Upper lobe of left lung (tissue), 6 donors: ENCODE results near the gene LPGAT1. TPM values are rescaled to one million over a fixed set of nuclear protein-coding genes. Genes with fewer than 3 reads are reported as not detected.

Source experiments
- ATAC-seq, 2 donors: fragments of 200-7000 bp; cut with Tn5 transposase; one replicate each; pipeline ENCODE4 v1.9.1; 2022; ENCODE audit warnings: mild to moderate bottlenecking in 2 of 2, moderate library complexity in 2 of 2; ENCODE audit not compliant: low FRiP score in 2 of 2
- DNase-seq, 2 donors: peaks; one replicate each; pipeline ENCODE4 v3.0.0-alpha.2; 2019 to 2020
- H3K27ac ChIP-seq, 4 donors: fragments of 200-600 bp; sonication (generic); one replicate each; pipeline ENCODE4 v1.5.1; 2016 to 2019
- H3K27me3 ChIP-seq, 4 donors: fragments of 200-600 bp; sonication (generic); one replicate each; pipeline ENCODE4 v1.5.1; 2017 to 2019
- H3K36me3 ChIP-seq, 4 donors: fragments of 200-600 bp; sonication (generic); one replicate each; pipeline ENCODE4 v1.5.1; 2016 to 2019
- H3K4me1 ChIP-seq, 4 donors: fragments of 200-600 bp; sonication (generic); one replicate each; pipeline ENCODE4 v1.5.1; 2018 to 2019
- H3K4me3 ChIP-seq, 4 donors: fragments of 200-600 bp; sonication (generic); one replicate each; pipeline ENCODE4 v1.5.1; 2017 to 2019; ENCODE audit warnings: mild to moderate bottlenecking in 2 of 4, moderate library complexity in 1 of 4
- H3K9me3 ChIP-seq, 4 donors: fragments of 200-600 bp; sonication (generic); one replicate each; pipeline ENCODE4 v1.5.1; 2018 to 2019
- CTCF ChIP-seq, 6 experiments: fragments of 450-650 bp in 4 of 6; fragments of 200-600 bp in 2 of 6; sonication (generic) in 2 of 6; IDR thresholded peaks; one replicate each; pipeline ENCODE4 v1.5.1; 2016 to 2019; ENCODE audit warnings: antibody characterized with exemption in 6 of 6
- EP300 ChIP-seq, 4 donors: sonication (generic); formaldehyde crosslinking; IDR thresholded peaks; one replicate each; pipeline ENCODE4 v1.5.1; 2017; ENCODE audit warnings: antibody characterized with exemption in 4 of 4, control low read depth in 2 of 4
- POLR2A ChIP-seq, 4 donors: fragments of 450-650 bp; IDR thresholded peaks; one replicate each; pipeline ENCODE4 v1.5.1; 2016 to 2017; ENCODE audit warnings: antibody characterized with exemption in 4 of 4, mild to moderate bottlenecking in 2 of 4
- POLR2AphosphoS5 ChIP-seq, 2 donors: sonication (generic); formaldehyde crosslinking; IDR thresholded peaks; one replicate each; pipeline ENCODE4 v1.5.1; 2017; ENCODE audit warnings: antibody characterized with exemption in 2 of 2
- WGBS, 2 donors: methylation state at CpG; one replicate each; pipeline ENCODE4 v1.1.5; 2017 to 2018; 5-methylcytosine and 5-hydroxymethylcytosine counted together
- total RNA-seq, 6 donors: library from RNA; depleted of rRNA in 4 of 6; stranded (reverse); fragments of >200 nt in 4 of 6; gene quantifications; one replicate each; pipeline versions ENCODE4 v1.1.0 to v1.2.1, GENCODE V29; 2016 to 2021
- donor health status: DM: no; HTN: no; CAD: no; lungs with moderate emphysema.
- donor health status: DM: no; HTN: yes; CAD: no; lungs with severe emphysema.

Gene LPGAT1
- total RNA-seq, 6 donors from 2014 or later: 21.0 to 47.8 (median 33.1) TPM

GRCh38 chr1:211791979-211792378 is 38.6 kb downstream of the LPGAT1 start:
- H3K9me3 ChIP-seq: no peaks in the 10 kb centered on the region
- no peaks in the 10 kb centered on the region for H3K4me1 ChIP-seq
- peaks cover 0 to 40% (median 1%) of the 10 kb centered on the region in 4 donors for H3K36me3 ChIP-seq
- DNase-seq: no peak
- 86 to 100% methylated on average over 2 of the region's 2 CpGs for WGBS, 2 donors
- TF ChIP-seq EP300 (IDR thresholded peaks at IDR 0.05): no peak
- no peak for TF ChIP-seq POLR2A (IDR thresholded peaks at IDR 0.05)
- no peak for TF ChIP-seq POLR2AphosphoS5 (IDR thresholded peaks at IDR 0.05)
- TF ChIP-seq CTCF (IDR thresholded peaks at IDR 0.05): no peak
- H3K4me3 ChIP-seq: no peak overlapping the region
- no peaks in the 10 kb centered on the region for H3K27me3 ChIP-seq
- H3K27ac ChIP-seq: no peak overlapping the region
- no peak for ATAC-seq

GRCh38 chr1:211789641-211790464 is 40.7 kb downstream of the LPGAT1 start:
- no peaks in the 10 kb centered on the region for H3K4me1 ChIP-seq
- no peak overlapping the region for H3K4me3 ChIP-seq
- no peak overlapping the region for H3K27ac ChIP-seq
- DNase-seq (no peak), ATAC-seq (no peak)
- no peaks in the 10 kb centered on the region for H3K9me3 ChIP-seq
- H3K36me3 ChIP-seq: peaks cover 0 to 51% (median 1%) of the 10 kb centered on the region in 4 donors
- H3K27me3 ChIP-seq: no peaks in the 10 kb centered on the region
- TF ChIP-seq CTCF (IDR thresholded peaks at IDR 0.05): no peak
- no peak for TF ChIP-seq POLR2A (IDR thresholded peaks at IDR 0.05)
- no peak for TF ChIP-seq EP300 (IDR thresholded peaks at IDR 0.05)
- TF ChIP-seq POLR2AphosphoS5 (IDR thresholded peaks at IDR 0.05): no peak
- 92 to 94% methylated on average over 11 of the region's 11 CpGs for WGBS, 2 donors

- TF ChIP-seq POLR2A (IDR thresholded peaks at IDR 0.05) (no peak), CTCF (IDR thresholded peaks at IDR 0.05) (no peak), POLR2AphosphoS5 (IDR thresholded peaks at IDR 0.05) (no peak), EP300 (IDR thresholded peaks at IDR 0.05) (no peak)
- H3K27me3 ChIP-seq: no peaks in the 10 kb centered on the region
- DNase-seq (no peak), ATAC-seq (no peak)
- WGBS, 2 donors: 85 to 95% methylated on average over 4 of the region's 4 CpGs
- peaks cover 0 to under 1% (median 0%) of the 10 kb centered on the region in 4 donors for H3K4me1 ChIP-seq
- no peaks in the 10 kb centered on the region for H3K9me3 ChIP-seq
- H3K27ac ChIP-seq: no peak overlapping the region
- H3K4me3 ChIP-seq: no peak overlapping the region
- H3K36me3 ChIP-seq: peaks cover 0 to 51% (median 1%) of the 10 kb centered on the region in 4 donors
Observed at GRCh38 chr1:211788626-211789025, 41.9 kb downstream of the LPGAT1 start.

GRCh38 chr1:211783897-211784296 is 46.7 kb downstream of the LPGAT1 start:
- Histone ChIP-seq H3K27ac (no peak overlapping the region), H3K36me3 (peaks cover 0 to 37% (median 0%) of the 10 kb centered on the region in 4 donors), H3K4me1 (peaks cover 0 to 14% (median 2%) of the 10 kb centered on the region in 4 donors), H3K27me3 (no peaks in the 10 kb centered on the region), H3K4me3 (no peak overlapping the region), H3K9me3 (no peaks in the 10 kb centered on the region)
- ATAC-seq: no peak
- TF ChIP-seq EP300 (IDR thresholded peaks at IDR 0.05): no peak
- TF ChIP-seq POLR2AphosphoS5 (IDR thresholded peaks at IDR 0.05): no peak
- no peak for TF ChIP-seq CTCF (IDR thresholded peaks at IDR 0.05)
- no peak for TF ChIP-seq POLR2A (IDR thresholded peaks at IDR 0.05)
- no peak for DNase-seq
- WGBS, 2 donors: 24% methylated on average over 1 of the region's 1 CpG
